Right lobe of liver (tissue), 4 donors: ENCODE data around the gene STX11.

Experiments used
- CTCF ChIP-seq, 4 donors: fragments of 200-600 bp in 3 of 4; fragments of 450-650 bp in 1 of 4; IDR thresholded peaks; one replicate each; pipeline versions ENCODE4 v1.5.1 to v1.8.0; 2016 to 2022; ENCODE audit warnings: antibody characterized with exemption in 4 of 4, mild to moderate bottlenecking in 2 of 4
- POLR2A ChIP-seq: fragments of 450-650 bp; IDR thresholded peaks from one replicate; pipeline ENCODE4 v1.6.1; 2017; ENCODE audit warnings: antibody characterized with exemption, mild to moderate bottlenecking
- donor health status: DM: no; HTN: no; CAD: no.
- donor health status: DM: no; HTN: no; CAD: no.
- donor health status: DM: no; HTN: yes; CAD: no.

DNA sequence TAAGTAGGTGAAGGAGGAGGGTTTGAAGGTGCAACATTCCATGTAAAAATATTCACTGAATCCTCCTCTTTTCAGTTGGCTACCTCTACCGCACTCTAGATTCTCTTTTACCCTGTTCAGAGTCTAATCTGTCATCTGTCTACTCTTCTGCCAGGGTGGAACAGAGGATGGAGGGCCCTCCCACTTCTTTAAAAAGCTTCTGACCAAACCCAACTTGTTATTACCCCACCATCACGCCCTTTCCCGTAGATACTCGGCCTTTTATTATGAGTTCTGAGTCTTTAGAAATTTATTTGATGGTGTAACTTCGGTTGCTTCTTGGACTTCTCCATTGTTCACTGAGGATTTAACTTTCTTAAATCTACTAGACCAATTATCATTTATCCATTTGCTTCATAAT is 11.7 kb downstream of the STX11 start:
- TF ChIP-seq CTCF (IDR thresholded peaks at IDR 0.05): no peak
- no peak for TF ChIP-seq POLR2A
